H9 (cell line): ENCODE results near the gene B3GNT4. TPM values are rescaled to one million over a fixed set of nuclear protein-coding genes. Genes with fewer than 3 reads are reported as not detected.

Source experiments
- DNase-seq: peaks from one replicate; pipeline ENCODE4 v3.0.0-alpha.2; 2017
- H2AFZ ChIP-seq: one replicate; pipeline ENCODE4 v1.6.1; 2013; ENCODE audit warnings: mild to moderate bottlenecking, low read length, control low read depth, moderate library complexity
- H2AK5ac ChIP-seq: 2 replicates; pipeline ENCODE4 v1.6.1; 2013; ENCODE audit warnings: low read length, control low read depth, mixed read lengths; ENCODE audit not compliant: insufficient read length
- H2BK120ac ChIP-seq: one replicate; pipeline ENCODE4 v1.6.1; 2013; ENCODE audit warnings: low read depth, mild to moderate bottlenecking, low read length, control low read depth, inconsistent platforms; ENCODE audit not compliant: poor library complexity, severe bottlenecking
- H2BK12ac ChIP-seq: 2 replicates; pipeline ENCODE4 v1.6.1; 2013; ENCODE audit warnings: low read length, control low read depth, mixed read lengths, low read depth; ENCODE audit not compliant: insufficient read length
- H2BK15ac ChIP-seq: 2 replicates; pipeline ENCODE4 v1.6.1; 2013; ENCODE audit warnings: low read depth, low read length, control low read depth
- H2BK20ac ChIP-seq: one replicate; pipeline ENCODE4 v1.6.1; 2013; ENCODE audit warnings: low read depth, mild to moderate bottlenecking, low read length, control low read depth, inconsistent platforms; ENCODE audit not compliant: poor library complexity, severe bottlenecking
- H2BK5ac ChIP-seq: 2 replicates; pipeline ENCODE4 v1.6.1; 2013; ENCODE audit warnings: low read length, control low read depth, mixed read lengths; ENCODE audit not compliant: insufficient read length
- H3K14ac ChIP-seq: 2 replicates; pipeline ENCODE4 v1.6.1; 2013; ENCODE audit warnings: low read length, control low read depth; ENCODE audit not compliant: insufficient read depth
- H3K18ac ChIP-seq: 2 replicates; pipeline ENCODE4 v1.6.1; 2013; ENCODE audit warnings: low read depth, mild to moderate bottlenecking, mixed read lengths, low read length, control low read depth; ENCODE audit not compliant: insufficient read length
- H3K23ac ChIP-seq: 2 replicates; pipeline ENCODE4 v1.6.1; 2013; ENCODE audit warnings: low read length, control low read depth, mixed read lengths, low read depth; ENCODE audit not compliant: insufficient read length
- H3K23me2 ChIP-seq: 2 replicates; pipeline ENCODE4 v1.6.1; 2013; ENCODE audit warnings: low read depth, mild to moderate bottlenecking, mixed read lengths, low read length, control low read depth; ENCODE audit not compliant: insufficient read length, poor library complexity, severe bottlenecking
- H3K27ac ChIP-seq: 2 replicates; pipeline ENCODE4 v1.5.1; 2013; ENCODE audit warnings: low read length, control low read depth, mixed read lengths, low read depth; ENCODE audit not compliant: insufficient read length
- H3K27me3 ChIP-seq: 2 replicates; pipeline ENCODE4 v1.6.1; 2013; ENCODE audit warnings: low read length, control low read depth, inconsistent platforms; ENCODE audit not compliant: insufficient read depth
- H3K4ac ChIP-seq: 2 replicates; pipeline ENCODE4 v1.6.1; 2013; ENCODE audit warnings: low read depth, mild to moderate bottlenecking, control low read depth, inconsistent platforms, low read length, moderate library complexity
- H3K4me1 ChIP-seq: 2 replicates; pipeline ENCODE4 v1.6.1; 2013; ENCODE audit warnings: low read length, control low read depth, inconsistent platforms; ENCODE audit not compliant: insufficient read depth
- H3K4me2 ChIP-seq: 2 replicates; pipeline ENCODE4 v1.6.1; 2013; ENCODE audit warnings: low read length, control low read depth, mixed read lengths; ENCODE audit not compliant: insufficient read length, insufficient read depth
- H3K56ac ChIP-seq: 2 replicates; pipeline ENCODE4 v1.6.1; 2013; ENCODE audit warnings: low read depth, mild to moderate bottlenecking, mixed read lengths, low read length, control low read depth; ENCODE audit not compliant: insufficient read length
- H3K79me1 ChIP-seq: 2 replicates; pipeline ENCODE4 v1.6.1; 2013; ENCODE audit warnings: low read depth, mild to moderate bottlenecking, moderate library complexity, low read length, control low read depth, inconsistent platforms; ENCODE audit not compliant: insufficient read depth, poor library complexity, severe bottlenecking
- H3K79me2 ChIP-seq: 2 replicates; pipeline ENCODE4 v1.6.1; 2013; ENCODE audit warnings: low read length, control low read depth, inconsistent platforms; ENCODE audit not compliant: insufficient read depth
- H3K9ac ChIP-seq: 2 replicates; pipeline ENCODE4 v1.6.1; 2013; ENCODE audit warnings: low read length, control low read depth, mixed read lengths; ENCODE audit not compliant: insufficient read length; ENCODE audit errors: extremely low read depth
- H3K9me3 ChIP-seq: one replicate; pipeline ENCODE4 v1.6.1; 2013; ENCODE audit warnings: low read depth, low read length, inconsistent platforms; ENCODE audit not compliant: control insufficient read depth
- H3T11ph ChIP-seq: one replicate; pipeline ENCODE4 v1.6.1; 2013; ENCODE audit warnings: mild to moderate bottlenecking, low read length, control low read depth, inconsistent platforms
- H4K20me1 ChIP-seq: one replicate; pipeline ENCODE4 v1.6.1; 2013; ENCODE audit not compliant: control insufficient read depth, insufficient read length, insufficient read depth
- H4K5ac ChIP-seq: 2 replicates; pipeline ENCODE4 v1.6.1; 2013; ENCODE audit warnings: low read depth, mild to moderate bottlenecking, mixed read lengths, low read length, control low read depth; ENCODE audit not compliant: insufficient read length
- H4K8ac ChIP-seq: replicated peaks from 2 replicates; pipeline ENCODE4 v1.6.1; 2013; ENCODE audit warnings: low read length, control low read depth, mixed read lengths, low read depth; ENCODE audit not compliant: insufficient read length
- H4K91ac ChIP-seq: 2 replicates; pipeline ENCODE4 v1.6.1; 2013; ENCODE audit warnings: low read depth, mild to moderate bottlenecking, moderate library complexity, mixed read lengths, low read length, control low read depth; ENCODE audit not compliant: insufficient read length
- H3K27ac Mint-ChIP-seq, 3 experiments: 2 replicates in 2 of 3; 3 replicates in 1 of 3; pipeline ENCODE4 v1.8.0; 2020 to 2021; ENCODE audit warnings: mixed read lengths in 3 of 3, mild to moderate bottlenecking in 1 of 3, moderate library complexity in 1 of 3
- H3K27me3 Mint-ChIP-seq: 2 replicates; pipeline ENCODE4 v1.8.0; 2021; ENCODE audit warnings: low read depth, mild to moderate bottlenecking, moderate library complexity, mixed read lengths
- H3K36me3 Mint-ChIP-seq, 3 experiments: 2 replicates in 2 of 3; 3 replicates in 1 of 3; pipeline ENCODE4 v1.8.0; 2020 to 2021; ENCODE audit warnings: low read depth in 3 of 3, mixed read lengths in 3 of 3; ENCODE audit not compliant: insufficient read depth in 1 of 3
- H3K4me1 Mint-ChIP-seq, 2 experiments: 2 replicates each; pipeline ENCODE4 v1.8.0; 2020; ENCODE audit warnings: mixed read lengths in 2 of 2
- H3K4me3 Mint-ChIP-seq, 2 experiments: 2 replicates in 1 of 2; 3 replicates in 1 of 2; pipeline ENCODE4 v1.8.0; 2020 to 2021; ENCODE audit warnings: mild to moderate bottlenecking in 2 of 2, mixed read lengths in 2 of 2, moderate library complexity in 1 of 2
- H3K9me3 Mint-ChIP-seq, 2 experiments: 2 replicates in 1 of 2; 3 replicates in 1 of 2; pipeline ENCODE4 v1.8.0; 2020; ENCODE audit warnings: mild to moderate bottlenecking in 2 of 2, mixed read lengths in 2 of 2, moderate library complexity in 1 of 2
- WGBS: extraction: QIAGEN DNeasy Blood & Tissue Kit; methylation state at CpG from one replicate; pipeline ENCODE4 v1.1.7; 2013; ENCODE audit warnings: missing lambda C conversion rate, low lambda C conversion rate, mixed read lengths; ENCODE audit not compliant: insufficient read length; ENCODE audit errors: extremely low coverage; 5-methylcytosine and 5-hydroxymethylcytosine counted together
- total RNA-seq: library from RNA; stranded (reverse); gene quantifications from 2 replicates; pipeline ENCODE4 v1.2.1, GENCODE V29; 2021
- TF ChIP-seq, protein P1 (sequence below): fragments of 200-600 bp; sonication (generic); conservative IDR thresholded peaks from 3 replicates; pipeline ENCODE4 v1.8.0; 2021; ENCODE audit warnings: antibody characterized with exemption, mild to moderate bottlenecking

B3GNT4 gene
- total RNA-seq, 1 experiment from 2014 or later = 1.0 TPM

- H2AFZ ChIP-seq = no peak overlapping the region
- no peak overlapping the region for H2BK20ac ChIP-seq
- no peaks in the 10 kb centered on the region for H3K9me3 ChIP-seq
- Mint-ChIP-seq H3K9me3 (peaks cover 4 to 8% of the 10 kb centered on the region in 2 experiments), H3K4me1 (peaks cover 5 to 11% of the 10 kb centered on the region in 2 experiments), H3K4me3 (no peak overlapping the region), H3K36me3 (no peaks in the 10 kb centered on the region; a peak in 2 of 7 replicates), H3K27me3 (peaks cover 41% of the 10 kb centered on the region), H3K27ac (no peak overlapping the region; a peak in 2 of 7 replicates)
- TF ChIP-seq, protein P1, sequence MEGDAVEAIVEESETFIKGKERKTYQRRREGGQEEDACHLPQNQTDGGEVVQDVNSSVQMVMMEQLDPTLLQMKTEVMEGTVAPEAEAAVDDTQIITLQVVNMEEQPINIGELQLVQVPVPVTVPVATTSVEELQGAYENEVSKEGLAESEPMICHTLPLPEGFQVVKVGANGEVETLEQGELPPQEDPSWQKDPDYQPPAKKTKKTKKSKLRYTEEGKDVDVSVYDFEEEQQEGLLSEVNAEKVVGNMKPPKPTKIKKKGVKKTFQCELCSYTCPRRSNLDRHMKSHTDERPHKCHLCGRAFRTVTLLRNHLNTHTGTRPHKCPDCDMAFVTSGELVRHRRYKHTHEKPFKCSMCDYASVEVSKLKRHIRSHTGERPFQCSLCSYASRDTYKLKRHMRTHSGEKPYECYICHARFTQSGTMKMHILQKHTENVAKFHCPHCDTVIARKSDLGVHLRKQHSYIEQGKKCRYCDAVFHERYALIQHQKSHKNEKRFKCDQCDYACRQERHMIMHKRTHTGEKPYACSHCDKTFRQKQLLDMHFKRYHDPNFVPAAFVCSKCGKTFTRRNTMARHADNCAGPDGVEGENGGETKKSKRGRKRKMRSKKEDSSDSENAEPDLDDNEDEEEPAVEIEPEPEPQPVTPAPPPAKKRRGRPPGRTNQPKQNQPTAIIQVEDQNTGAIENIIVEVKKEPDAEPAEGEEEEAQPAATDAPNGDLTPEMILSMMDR = no peak
- no peak overlapping the region for H4K91ac ChIP-seq
- no peak overlapping the region; the same call in 1 of the 2 replicates for H3K14ac ChIP-seq
- peaks cover 2% of the 10 kb centered on the region; the same call in 1 of the 2 replicates for H3K27me3 ChIP-seq
- H4K20me1 ChIP-seq = no peaks in the 10 kb centered on the region
- no peak overlapping the region for H3T11ph ChIP-seq
- no peak overlapping the region for H3K18ac ChIP-seq
- no peak overlapping the region for H2BK15ac ChIP-seq
- no peak for DNase-seq
- WGBS = no CpG with 5 or more reads among the region's 29 CpGs
- H2BK5ac ChIP-seq = no peak overlapping the region
- no peak overlapping the region for H3K4ac ChIP-seq
- peaks cover 7% of the 10 kb centered on the region for H3K23me2 ChIP-seq
- no peaks in the 10 kb centered on the region for H3K79me1 ChIP-seq
- H4K5ac ChIP-seq = no peak overlapping the region
- H3K27ac ChIP-seq = no peak overlapping the region
- H3K79me2 ChIP-seq = no peaks in the 10 kb centered on the region
- H4K8ac ChIP-seq = no peak overlapping the region
- no peak overlapping the region for H3K9ac ChIP-seq
- no peak overlapping the region for H3K4me2 ChIP-seq
- no peak overlapping the region for H2BK12ac ChIP-seq
- H2AK5ac ChIP-seq = no peak overlapping the region
- no peak overlapping the region for H3K23ac ChIP-seq
- H3K4me1 ChIP-seq = peaks cover 2% of the 10 kb centered on the region
- H3K56ac ChIP-seq = no peak overlapping the region
- H2BK120ac ChIP-seq = no peak overlapping the region
These were observed 3.8 kb upstream of the B3GNT4 start for GRCh38 chr12:122199484-122200355.
